MM.1S (cell line): ENCODE results near the gene GALE.

Source experiments
- EZH2phosphoT487 ChIP-seq: fragments of 300-600 bp; sonication (generic); IDR thresholded peaks from 2 replicates; pipeline ENCODE4 v1.6.1; 2018; ENCODE audit warnings: antibody characterized with exemption, low read length
- TF ChIP-seq, protein P1 (sequence below): fragments of 300-600 bp; sonication (generic); IDR thresholded peaks from 2 replicates; pipeline ENCODE4 v1.5.1; 2016; ENCODE audit warnings: antibody characterized with exemption, low read length, mixed read lengths

DNA sequence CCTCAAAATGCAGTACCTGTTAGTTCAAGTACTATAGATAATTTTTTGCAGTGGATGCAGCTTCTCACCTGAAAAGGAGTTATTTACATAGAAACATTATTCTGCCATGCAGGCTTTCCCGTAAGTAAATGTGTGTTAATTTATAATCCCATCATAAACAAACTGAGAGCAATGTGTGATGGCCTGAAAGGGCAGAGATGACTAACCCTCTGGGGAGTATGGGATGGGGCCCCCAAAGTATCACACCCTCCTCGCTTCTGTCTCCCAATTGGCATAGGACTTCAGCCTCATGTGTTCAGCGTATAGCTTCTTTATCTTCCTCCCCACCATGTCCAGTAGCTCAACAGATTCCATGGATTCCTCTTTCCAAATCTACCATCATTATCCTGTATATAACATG lies 17.1 kb upstream of the GALE start:
- no peak for TF ChIP-seq EZH2phosphoT487
- TF ChIP-seq, protein P1, sequence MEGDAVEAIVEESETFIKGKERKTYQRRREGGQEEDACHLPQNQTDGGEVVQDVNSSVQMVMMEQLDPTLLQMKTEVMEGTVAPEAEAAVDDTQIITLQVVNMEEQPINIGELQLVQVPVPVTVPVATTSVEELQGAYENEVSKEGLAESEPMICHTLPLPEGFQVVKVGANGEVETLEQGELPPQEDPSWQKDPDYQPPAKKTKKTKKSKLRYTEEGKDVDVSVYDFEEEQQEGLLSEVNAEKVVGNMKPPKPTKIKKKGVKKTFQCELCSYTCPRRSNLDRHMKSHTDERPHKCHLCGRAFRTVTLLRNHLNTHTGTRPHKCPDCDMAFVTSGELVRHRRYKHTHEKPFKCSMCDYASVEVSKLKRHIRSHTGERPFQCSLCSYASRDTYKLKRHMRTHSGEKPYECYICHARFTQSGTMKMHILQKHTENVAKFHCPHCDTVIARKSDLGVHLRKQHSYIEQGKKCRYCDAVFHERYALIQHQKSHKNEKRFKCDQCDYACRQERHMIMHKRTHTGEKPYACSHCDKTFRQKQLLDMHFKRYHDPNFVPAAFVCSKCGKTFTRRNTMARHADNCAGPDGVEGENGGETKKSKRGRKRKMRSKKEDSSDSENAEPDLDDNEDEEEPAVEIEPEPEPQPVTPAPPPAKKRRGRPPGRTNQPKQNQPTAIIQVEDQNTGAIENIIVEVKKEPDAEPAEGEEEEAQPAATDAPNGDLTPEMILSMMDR = no peak
